Stimulated activated naive CD8-positive, alpha-beta T cell treated with anti-CD3 and anti-CD28 coated beads, Interleukin-15, Interleukin-2, amounts not matched to agents 100 ng/mL and 50 ng/mL, for 24 hours (primary cell): ENCODE data around the gene LPP.
A peak's percentile ranks its signal among the peaks of the same experiment; 100 is the strongest.
"Not testable (repeated sequence)": the region's sequence is repeated elsewhere in the genome, so short reads cannot be mapped to it uniquely, and the experiment has no call there.

Source experiments
- H3K27ac Mint-ChIP-seq: one replicate; pipeline ENCODE4 v1.8.0; 2021; ENCODE audit warnings: mild to moderate bottlenecking, mixed read lengths
- H3K27me3 Mint-ChIP-seq: one replicate; pipeline ENCODE4 v1.8.0; 2021; ENCODE audit warnings: mixed read lengths
- H3K36me3 Mint-ChIP-seq: one replicate; pipeline ENCODE4 v1.8.0; 2021; ENCODE audit warnings: low read depth, mixed read lengths
- H3K4me1 Mint-ChIP-seq: one replicate; pipeline ENCODE4 v1.8.0; 2021; ENCODE audit warnings: low read depth, mixed read lengths
- H3K4me3 Mint-ChIP-seq: one replicate; pipeline ENCODE4 v1.8.0; 2021; ENCODE audit warnings: mild to moderate bottlenecking, mixed read lengths
- H3K9me3 Mint-ChIP-seq: one replicate; pipeline ENCODE4 v1.8.0; 2021; ENCODE audit warnings: mixed read lengths

The LPP gene

GRCh38 chr3:188584162-188584529, 430.2 kb downstream of the LPP start:
- Mint-ChIP-seq H3K4me3 (no peak overlapping the region), H3K36me3 (no peaks in the 10 kb centered on the region), H3K27ac (no peak overlapping the region), H3K9me3 (no peaks in the 10 kb centered on the region), H3K27me3 (no peaks in the 10 kb centered on the region), H3K4me1 (peaks cover 33% of the 10 kb centered on the region)

DNA sequence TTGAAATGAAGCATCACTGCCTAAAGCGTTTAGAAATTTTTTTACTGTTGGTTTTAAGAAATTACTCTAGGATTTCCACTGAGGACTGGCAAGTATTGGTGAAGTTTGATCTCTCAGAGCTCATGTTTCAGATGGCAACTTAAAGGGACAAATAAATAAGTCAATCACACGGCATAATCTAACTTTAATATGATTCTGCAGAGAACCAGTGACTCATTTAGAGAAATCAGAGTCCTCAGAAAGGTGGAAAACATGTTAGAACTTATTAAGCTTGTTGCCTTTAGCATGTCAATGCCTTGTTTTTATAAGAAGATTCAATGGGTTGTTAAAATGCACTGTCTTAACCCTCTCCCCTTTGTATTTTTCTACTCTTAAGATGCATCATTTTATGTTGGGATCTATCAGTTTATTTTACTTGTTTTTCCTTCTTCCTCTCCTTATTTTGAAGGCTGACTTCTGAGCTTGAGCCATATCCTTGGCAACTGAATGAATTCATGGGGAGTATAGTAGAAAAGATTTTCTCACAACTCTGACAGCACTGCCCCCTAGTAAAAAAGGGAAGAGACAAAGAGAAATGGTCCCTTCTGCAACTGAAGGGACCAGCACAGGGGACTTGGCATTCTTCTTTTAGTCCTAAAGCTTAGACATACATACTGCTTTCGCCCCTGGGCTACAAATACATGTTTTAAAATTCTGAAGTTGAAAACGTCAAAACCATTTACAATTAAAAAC, 431.2 kb downstream of the LPP start:
- H3K4me1 Mint-ChIP-seq, result peaks cover 25% of the 10 kb centered on the region
- no peaks in the 10 kb centered on the region for H3K36me3 Mint-ChIP-seq
- H3K9me3 Mint-ChIP-seq, result no peaks in the 10 kb centered on the region
- H3K27ac Mint-ChIP-seq, result no peak overlapping the region
- no peaks in the 10 kb centered on the region for H3K27me3 Mint-ChIP-seq
- no peak overlapping the region for H3K4me3 Mint-ChIP-seq

DNA sequence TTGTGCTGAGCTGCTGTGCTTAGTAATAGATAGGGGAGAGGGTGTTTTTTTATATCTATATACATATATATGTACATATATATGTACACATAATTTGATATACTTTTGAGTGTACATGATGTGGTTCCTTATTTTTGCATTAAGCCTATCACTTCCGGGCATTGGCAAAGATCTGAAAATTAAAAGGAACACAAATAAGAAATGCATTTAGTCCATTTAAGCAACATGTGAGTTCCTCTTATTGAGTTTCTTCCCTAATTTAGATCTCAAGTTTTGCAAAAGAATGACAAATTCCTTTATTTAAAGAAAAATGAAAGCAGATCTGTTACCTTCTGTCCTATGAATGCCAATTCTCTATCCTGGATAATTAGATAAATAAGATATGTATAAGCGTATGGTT, 435.1 kb downstream of the LPP start:
- Mint-ChIP-seq H3K27ac (no peak overlapping the region), H3K36me3 (peaks cover 8% of the 10 kb centered on the region), H3K4me3 (no peak overlapping the region), H3K4me1 (peaks cover 22% of the 10 kb centered on the region), H3K27me3 (no peaks in the 10 kb centered on the region), H3K9me3 (no peaks in the 10 kb centered on the region)

DNA sequence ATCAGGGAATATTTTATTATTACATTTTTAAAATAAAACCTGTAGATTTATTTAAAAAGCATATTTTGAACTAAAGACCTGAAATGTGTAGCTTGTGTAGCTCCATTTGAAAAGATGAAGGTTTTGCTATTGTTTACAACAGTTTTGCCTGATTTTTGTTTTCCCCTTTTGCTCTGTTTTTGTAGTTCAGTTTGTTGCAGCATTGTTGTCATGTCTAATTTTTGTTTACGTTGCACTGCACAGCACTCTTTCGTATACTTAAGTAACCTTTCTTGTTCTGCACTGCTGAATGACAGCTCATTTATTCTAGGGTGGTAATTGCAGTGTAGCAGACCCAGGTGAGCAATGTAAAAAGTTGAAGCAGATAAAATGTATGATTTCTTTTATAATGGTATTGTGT, 435.8 kb downstream of the LPP start:
- no peaks in the 10 kb centered on the region for H3K27me3 Mint-ChIP-seq
- H3K27ac Mint-ChIP-seq, result no peak overlapping the region
- H3K9me3 Mint-ChIP-seq, result no peaks in the 10 kb centered on the region
- H3K4me3 Mint-ChIP-seq, result no peak overlapping the region
- peaks cover 22% of the 10 kb centered on the region for H3K4me1 Mint-ChIP-seq
- H3K36me3 Mint-ChIP-seq, result peaks cover 8% of the 10 kb centered on the region

DNA sequence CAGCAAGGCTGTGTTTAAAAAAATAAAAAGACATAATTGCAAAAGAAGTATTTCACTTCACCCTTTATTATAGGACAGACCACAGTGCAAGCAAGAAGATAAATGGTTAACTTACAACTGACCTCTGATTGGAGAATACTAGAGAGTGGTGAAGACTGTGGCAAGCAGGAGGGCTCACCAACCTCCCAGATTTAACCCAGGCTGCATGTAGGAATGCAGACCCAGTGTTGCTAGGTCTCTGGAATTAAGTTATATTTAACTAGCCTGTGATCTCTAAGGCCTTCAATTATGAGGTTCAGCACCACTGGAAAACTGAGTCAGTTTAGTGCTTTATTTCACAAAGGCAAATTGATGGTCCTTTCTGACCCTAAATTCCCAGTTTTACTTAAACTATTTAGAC, 436.6 kb downstream of the LPP start:
- H3K4me3 Mint-ChIP-seq, result no peak overlapping the region
- peaks cover 22% of the 10 kb centered on the region for H3K4me1 Mint-ChIP-seq
- H3K27ac Mint-ChIP-seq, result no peak overlapping the region
- no peaks in the 10 kb centered on the region for H3K27me3 Mint-ChIP-seq
- H3K36me3 Mint-ChIP-seq, result peaks cover 8% of the 10 kb centered on the region
- H3K9me3 Mint-ChIP-seq, result no peaks in the 10 kb centered on the region

- H3K27me3 Mint-ChIP-seq, result no peaks in the 10 kb centered on the region
- no peak overlapping the region for H3K27ac Mint-ChIP-seq
- H3K4me3 Mint-ChIP-seq, result no peak overlapping the region
- H3K4me1 Mint-ChIP-seq, result peaks cover 16% of the 10 kb centered on the region
- no peaks in the 10 kb centered on the region for H3K9me3 Mint-ChIP-seq
- peaks cover 8% of the 10 kb centered on the region for H3K36me3 Mint-ChIP-seq
Observed at GRCh38 chr3:188594139-188594538, 440.2 kb downstream of the LPP start.

GRCh38 chr3:188595890-188596376, 442.0 kb downstream of the LPP start:
- Mint-ChIP-seq H3K9me3 (no peaks in the 10 kb centered on the region), H3K4me3 (no peak overlapping the region), H3K36me3 (peaks cover 8% of the 10 kb centered on the region), H3K27ac (no peak overlapping the region), H3K4me1 (peaks cover 16% of the 10 kb centered on the region), H3K27me3 (no peaks in the 10 kb centered on the region)

DNA sequence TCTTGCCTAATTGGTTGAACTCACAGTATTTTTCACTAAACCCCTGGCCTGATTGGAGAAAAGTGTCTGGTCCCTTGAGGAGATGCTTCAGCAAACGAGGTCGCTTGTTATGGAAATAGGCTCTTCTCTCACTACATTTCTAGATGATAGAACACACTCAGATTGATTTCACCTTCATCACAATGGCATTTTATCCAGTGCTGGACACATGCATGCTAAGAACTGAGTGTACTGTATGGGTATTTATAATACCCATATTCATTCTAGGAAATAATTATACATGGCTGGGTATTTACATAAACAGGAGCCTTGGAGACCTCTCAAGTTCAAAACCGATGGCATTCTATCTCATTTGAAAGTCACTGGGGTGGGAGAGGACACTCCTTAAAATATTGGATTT, 444.9 kb downstream of the LPP start:
- H3K27ac Mint-ChIP-seq, result no peak overlapping the region
- H3K9me3 Mint-ChIP-seq, result no peaks in the 10 kb centered on the region
- H3K27me3 Mint-ChIP-seq, result no peaks in the 10 kb centered on the region
- no peak overlapping the region for H3K4me3 Mint-ChIP-seq
- H3K4me1 Mint-ChIP-seq, result peaks cover 8% of the 10 kb centered on the region
- H3K36me3 Mint-ChIP-seq, result peaks cover 1% of the 10 kb centered on the region

- H3K27me3 Mint-ChIP-seq, result no peaks in the 10 kb centered on the region
Observed at GRCh38 chr3:188602111-188602510, 448.2 kb downstream of the LPP start.

GRCh38 chr3:188602620-188603019, 448.7 kb downstream of the LPP start:
- Mint-ChIP-seq H3K9me3 (no peaks in the 10 kb centered on the region), H3K4me3 (no peak overlapping the region), H3K27ac (no peak overlapping the region), H3K27me3 (no peaks in the 10 kb centered on the region), H3K4me1 (peaks cover 16% of the 10 kb centered on the region), H3K36me3 (no peaks in the 10 kb centered on the region)

More at GRCh38 chr3:188602111-188602510, 448.2 kb downstream of the LPP start:
- Mint-ChIP-seq H3K4me1 (peaks cover 16% of the 10 kb centered on the region), H3K36me3 (no peaks in the 10 kb centered on the region), H3K4me3 (no peak overlapping the region), H3K27ac (no peak overlapping the region), H3K9me3 (no peaks in the 10 kb centered on the region)

DNA sequence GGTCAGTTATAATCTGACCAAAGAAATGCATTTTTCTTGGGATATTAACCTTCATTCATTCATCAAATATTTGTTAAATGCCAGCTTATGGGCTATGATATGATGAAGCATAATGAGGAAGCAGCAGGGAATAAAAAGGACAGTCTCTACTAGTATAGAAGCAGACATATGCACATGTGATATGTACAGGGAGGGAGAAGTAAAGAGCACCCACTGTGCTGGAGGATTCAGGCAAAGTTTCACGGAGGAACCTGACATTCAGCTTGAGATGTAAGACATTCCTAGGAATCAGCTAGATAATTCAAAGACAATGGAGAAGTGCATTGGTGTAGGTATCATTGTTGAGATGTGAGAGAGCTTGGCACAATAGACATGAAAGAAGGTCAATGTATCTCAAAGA, 450.7 kb downstream of the LPP start:
- Mint-ChIP-seq H3K4me3 (no peak overlapping the region), H3K27ac (no peak overlapping the region), H3K4me1 (peaks cover 24% of the 10 kb centered on the region), H3K9me3 (peaks cover 13% of the 10 kb centered on the region), H3K27me3 (no peaks in the 10 kb centered on the region), H3K36me3 (peaks cover 15% of the 10 kb centered on the region)

DNA sequence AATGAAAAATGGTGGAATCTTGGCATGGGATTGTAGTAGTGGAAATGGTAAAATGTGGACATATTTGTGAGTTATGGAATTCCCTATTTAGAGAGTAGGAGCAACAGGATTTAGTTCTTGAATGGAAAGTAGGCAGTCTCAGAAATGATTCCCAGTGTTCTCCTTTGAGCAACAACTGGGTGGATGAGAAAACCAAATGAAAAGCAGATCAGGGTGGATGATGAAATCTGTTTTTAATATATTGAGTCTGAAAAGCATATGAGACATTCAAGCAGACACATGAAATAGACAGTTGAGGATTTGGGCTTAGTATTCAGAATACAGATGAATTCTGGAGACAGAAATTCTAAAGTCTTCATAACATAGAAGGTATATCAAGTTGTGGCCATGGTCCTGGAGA, 451.3 kb downstream of the LPP start:
- peaks cover 24% of the 10 kb centered on the region for H3K4me1 Mint-ChIP-seq
- H3K27ac Mint-ChIP-seq, result no peak overlapping the region
- H3K36me3 Mint-ChIP-seq, result peaks cover 21% of the 10 kb centered on the region
- H3K4me3 Mint-ChIP-seq, result no peak overlapping the region
- no peaks in the 10 kb centered on the region for H3K27me3 Mint-ChIP-seq
- peaks cover 13% of the 10 kb centered on the region for H3K9me3 Mint-ChIP-seq

GRCh38 chr3:188605905-188606304, 451.9 kb downstream of the LPP start:
- H3K27me3 Mint-ChIP-seq, result no peaks in the 10 kb centered on the region
- no peak overlapping the region for H3K27ac Mint-ChIP-seq
- H3K9me3 Mint-ChIP-seq, result peaks cover 13% of the 10 kb centered on the region
- peaks cover 26% of the 10 kb centered on the region for H3K36me3 Mint-ChIP-seq
- H3K4me1 Mint-ChIP-seq, result peaks cover 24% of the 10 kb centered on the region
- H3K4me3 Mint-ChIP-seq, result no peak overlapping the region

DNA sequence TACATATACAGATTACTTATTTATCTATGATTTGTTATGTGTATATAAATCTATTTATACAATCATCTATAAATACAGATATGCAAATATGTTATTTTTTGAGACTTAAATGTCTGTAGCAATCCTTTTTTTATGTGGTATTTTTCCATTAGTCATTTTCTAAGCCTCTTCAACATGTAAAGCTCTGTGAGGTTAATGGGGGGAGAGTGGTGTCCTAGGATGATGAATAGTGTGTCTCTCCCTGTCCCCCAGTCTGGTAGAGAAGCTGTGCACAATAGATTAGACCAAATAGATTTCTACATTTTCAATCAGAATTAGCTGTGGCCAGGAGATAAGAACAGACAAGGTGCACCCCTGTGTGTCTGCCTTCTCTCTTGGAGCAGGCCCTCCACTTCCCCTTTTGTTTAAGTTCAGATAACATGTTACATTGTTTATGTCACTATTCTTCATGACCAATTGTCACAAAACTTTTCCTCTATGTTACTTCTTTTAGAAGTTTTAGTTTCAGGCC, 453.9 kb downstream of the LPP start:
- Mint-ChIP-seq H3K4me3 (no peak overlapping the region), H3K4me1 (peaks cover 24% of the 10 kb centered on the region), H3K27ac (peak overlapping the region; percentile 10), H3K27me3 (no peaks in the 10 kb centered on the region), H3K36me3 (peaks cover 33% of the 10 kb centered on the region), H3K9me3 (peaks cover 13% of the 10 kb centered on the region)

GRCh38 chr3:188608401-188608800, 454.4 kb downstream of the LPP start:
- H3K36me3 Mint-ChIP-seq, result peaks cover 33% of the 10 kb centered on the region
- H3K27me3 Mint-ChIP-seq, result no peaks in the 10 kb centered on the region
- H3K27ac Mint-ChIP-seq, result no peak overlapping the region

GRCh38 chr3:188613721-188614120, 459.8 kb downstream of the LPP start:
- H3K9me3 Mint-ChIP-seq, H3K27ac Mint-ChIP-seq, H3K27me3 Mint-ChIP-seq, H3K4me3 Mint-ChIP-seq, H3K4me1 Mint-ChIP-seq: not testable (repeated sequence)
- H3K36me3 Mint-ChIP-seq, result peaks cover 35% of the 10 kb centered on the region

More at GRCh38 chr3:188608401-188608800, 454.4 kb downstream of the LPP start:
- H3K9me3 Mint-ChIP-seq, result peaks cover 13% of the 10 kb centered on the region
- no peak overlapping the region for H3K4me3 Mint-ChIP-seq
- peaks cover 24% of the 10 kb centered on the region for H3K4me1 Mint-ChIP-seq
